Neuron (in vitro differentiated cells): Measurements from ENCODE around the gene NSUN4.
"Not testable (repeated sequence)": the region's sequence is repeated elsewhere in the genome, so short reads cannot be mapped to it uniquely, and the experiment has no call there.

Experiments
- H2AFZ ChIP-seq: one replicate; pipeline ENCODE4 v1.6.1; 2013; ENCODE audit warnings: low read depth, mild to moderate bottlenecking, inconsistent platforms, low read length, moderate library complexity
- H3K27me3 ChIP-seq: one replicate; pipeline ENCODE4 v1.6.1; 2013; ENCODE audit warnings: low read length; ENCODE audit not compliant: insufficient read depth
- H3K36me3 ChIP-seq: one replicate; pipeline ENCODE4 v1.6.1; 2013; ENCODE audit warnings: low read length; ENCODE audit not compliant: insufficient read depth
- H3K4me1 ChIP-seq: one replicate; pipeline ENCODE4 v1.6.1; 2013; ENCODE audit warnings: low read length; ENCODE audit not compliant: insufficient read depth
- H3K4me3 ChIP-seq: 2 replicates; pipeline ENCODE4 v1.5.1; 2013; ENCODE audit warnings: mild to moderate bottlenecking, low read length, moderate library complexity
- H3K9me3 ChIP-seq: one replicate; pipeline ENCODE4 v1.6.1; 2013; ENCODE audit warnings: low read length

Gene NSUN4

DNA sequence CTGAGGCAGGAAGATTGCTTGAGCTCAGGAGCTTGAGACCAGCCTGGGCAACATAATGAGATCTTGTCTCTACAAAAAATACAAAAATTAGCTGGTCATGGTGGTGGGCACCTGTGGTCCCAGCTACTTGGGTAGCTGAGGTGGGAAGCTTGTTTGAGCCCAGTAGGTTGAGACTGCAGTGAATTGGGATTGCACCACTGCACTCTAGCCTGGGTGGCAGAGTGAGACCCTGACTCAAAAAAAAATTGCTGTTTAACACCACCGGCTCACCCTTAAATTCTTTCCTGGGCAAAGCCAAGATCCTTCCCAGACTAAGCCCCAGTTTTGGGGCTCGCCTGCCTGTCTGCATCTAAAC, 6.6 kb upstream of the NSUN4 start:
- Histone ChIP-seq H3K4me3 (no peak overlapping the region), H3K27me3 (no peaks in the 10 kb centered on the region), H3K9me3 (no peaks in the 10 kb centered on the region), H3K4me1 (no peaks in the 10 kb centered on the region), H2AFZ (no peak overlapping the region), H3K36me3 (no peaks in the 10 kb centered on the region)

DNA sequence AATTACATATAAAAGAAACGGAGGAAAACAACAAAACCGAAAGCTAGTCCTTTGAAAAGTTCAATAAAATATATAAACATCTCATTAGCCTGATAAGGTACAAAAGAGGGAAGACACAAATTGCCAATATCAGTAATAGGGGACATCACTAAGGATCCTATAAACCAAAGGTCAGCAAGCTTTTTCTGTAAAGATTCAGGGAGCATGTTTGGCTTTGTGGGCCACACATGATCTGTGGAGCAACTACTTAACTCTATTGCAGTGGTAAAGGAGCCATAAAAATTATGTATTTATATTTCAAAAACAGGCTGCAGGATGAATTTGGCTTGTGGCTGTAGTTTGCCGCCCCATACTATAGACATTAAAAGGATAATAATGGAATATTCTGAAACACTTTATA, 5.5 kb upstream of the NSUN4 start:
- H3K9me3 ChIP-seq: no peaks in the 10 kb centered on the region
- no peak overlapping the region for H3K4me3 ChIP-seq
- H3K4me1 ChIP-seq: peaks cover 4% of the 10 kb centered on the region
- H2AFZ ChIP-seq: no peak overlapping the region
- H3K27me3 ChIP-seq: no peaks in the 10 kb centered on the region
- no peaks in the 10 kb centered on the region for H3K36me3 ChIP-seq

DNA sequence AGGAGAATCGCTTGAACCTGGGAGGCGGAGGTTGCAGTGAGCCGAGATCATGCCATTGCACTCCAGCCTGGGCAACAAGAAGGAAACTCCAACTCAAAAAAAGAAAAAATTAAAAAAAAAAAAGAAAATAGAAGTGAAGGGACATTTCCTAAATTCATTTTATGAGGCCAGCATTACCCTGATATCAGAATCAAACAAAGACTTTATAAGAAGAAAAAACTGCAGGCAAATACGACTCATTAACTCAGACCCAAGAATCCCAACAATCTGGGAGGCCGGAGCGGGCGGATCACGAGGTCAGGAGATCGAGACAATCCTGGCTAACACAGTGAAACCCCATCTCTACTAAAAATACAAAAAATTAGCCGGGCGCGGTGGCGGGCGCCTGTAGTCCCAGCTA, 3.2 kb upstream of the NSUN4 start:
- not testable (repeated sequence) for H3K4me1 ChIP-seq, H3K36me3 ChIP-seq, H3K4me3 ChIP-seq, H3K27me3 ChIP-seq, H2AFZ ChIP-seq, H3K9me3 ChIP-seq

DNA sequence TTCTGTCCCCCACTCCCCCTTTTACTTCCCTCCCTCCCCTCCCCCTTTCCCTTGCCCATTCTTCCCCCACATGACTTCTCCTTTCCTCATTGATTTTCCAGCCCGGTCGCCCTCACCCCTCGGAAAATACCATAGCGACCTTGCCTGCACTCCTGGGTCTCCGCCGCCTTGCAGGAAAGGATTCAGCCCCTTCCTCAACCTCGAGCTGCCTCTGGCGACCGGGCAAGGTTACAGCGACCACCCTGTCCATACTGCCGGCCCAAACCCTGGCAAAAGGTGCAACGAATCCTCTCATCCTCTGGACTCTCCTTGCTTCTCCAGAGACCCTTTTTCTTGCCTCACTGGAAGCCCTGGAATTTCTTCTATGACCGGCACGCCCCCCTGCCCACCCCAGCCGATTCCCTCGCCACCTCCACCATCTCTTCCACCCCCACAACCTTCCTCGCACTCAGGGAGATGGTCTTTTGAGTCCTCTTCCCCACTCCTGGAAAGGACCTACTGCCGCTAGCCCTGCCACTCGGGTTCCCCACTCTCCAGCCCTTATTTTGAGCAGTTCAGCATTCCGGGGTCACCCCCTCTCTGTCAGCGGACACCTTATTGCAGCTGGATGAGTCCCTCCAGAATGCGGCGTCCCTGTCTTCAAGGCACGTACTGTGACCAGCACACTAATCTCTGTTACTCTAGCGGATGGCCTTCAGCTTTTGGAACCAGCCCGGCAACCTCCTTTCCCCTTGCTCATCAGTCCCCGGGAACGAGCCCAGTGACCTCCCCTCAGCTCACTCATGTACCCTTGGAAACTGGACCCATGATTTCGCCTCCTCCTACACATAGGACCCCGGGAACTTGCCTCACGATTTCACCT, 846 bp downstream of the NSUN4 start:
- no peaks in the 10 kb centered on the region for H3K27me3 ChIP-seq
- peaks cover 4% of the 10 kb centered on the region for H3K4me1 ChIP-seq
- peak overlapping the region; percentile 89 for H3K4me3 ChIP-seq
- H2AFZ ChIP-seq: peak overlapping the region; percentile 65
- peaks cover 30% of the 10 kb centered on the region for H3K36me3 ChIP-seq
- H3K9me3 ChIP-seq: no peaks in the 10 kb centered on the region

DNA sequence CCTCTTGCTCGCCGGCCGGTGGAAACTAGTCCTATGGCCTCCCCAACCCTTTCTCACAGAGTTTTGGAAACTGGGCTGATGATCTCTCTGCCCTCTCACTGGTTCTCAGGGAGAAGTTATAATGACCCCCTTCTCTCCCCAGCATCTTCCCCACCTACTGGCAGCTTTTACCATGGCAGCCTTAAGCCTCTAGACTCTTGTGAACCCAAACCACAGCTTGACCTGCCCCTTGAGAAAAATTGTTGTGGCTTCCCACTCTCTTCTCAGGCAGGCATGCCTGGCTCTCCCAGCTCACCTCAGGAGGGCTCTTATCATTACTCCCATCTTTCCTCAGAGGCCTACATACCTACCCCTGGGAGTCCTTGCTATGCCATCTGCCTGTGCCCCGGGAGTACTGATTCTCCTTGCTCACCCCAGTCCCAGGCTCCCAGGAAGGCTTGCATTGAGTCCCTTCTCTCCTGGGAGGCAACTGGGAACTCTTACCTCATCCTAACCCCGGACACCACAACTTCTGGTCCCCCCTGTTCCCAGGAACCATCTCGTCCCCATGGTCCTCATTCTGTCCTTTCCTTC, 1.6 kb downstream of the NSUN4 start:
- H3K36me3 ChIP-seq: peaks cover 37% of the 10 kb centered on the region

DNA sequence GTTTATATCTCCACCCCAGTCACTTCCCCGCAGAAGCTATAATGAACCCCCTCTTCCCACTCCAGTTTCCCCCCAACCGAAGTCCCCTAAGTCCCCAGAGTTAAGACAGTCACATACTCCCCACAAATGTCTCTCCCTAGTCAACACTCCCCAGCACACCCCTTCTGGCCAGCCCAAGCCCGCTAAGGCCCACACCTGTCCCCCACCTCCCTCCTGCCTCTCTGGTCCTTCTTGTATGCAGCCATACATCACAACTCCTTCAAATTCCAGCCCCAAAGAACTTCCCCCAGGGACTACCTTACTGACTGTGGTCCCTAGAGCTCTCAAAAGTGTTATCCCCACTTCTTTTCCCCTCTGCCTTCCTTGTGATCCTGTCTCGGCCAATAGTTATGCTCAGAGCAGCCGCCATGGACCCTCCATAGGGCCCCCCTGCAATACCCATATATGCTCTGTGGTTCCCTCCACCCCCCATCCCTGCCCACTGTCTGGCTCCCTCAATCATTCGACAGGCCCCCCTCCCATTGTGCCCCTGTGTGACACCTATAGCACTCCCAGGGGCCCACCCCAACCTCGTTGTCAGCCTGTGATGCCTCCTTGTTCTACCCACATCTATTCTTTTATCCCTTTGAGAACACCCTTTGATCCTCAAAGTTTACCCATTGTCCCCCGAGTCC, 2.2 kb downstream of the NSUN4 start:
- H3K4me3 ChIP-seq: no peak overlapping the region
- H3K36me3 ChIP-seq: peaks cover 42% of the 10 kb centered on the region
- H2AFZ ChIP-seq: no peak overlapping the region
- no peaks in the 10 kb centered on the region for H3K27me3 ChIP-seq
- H3K9me3 ChIP-seq: no peaks in the 10 kb centered on the region
- H3K4me1 ChIP-seq: peaks cover 4% of the 10 kb centered on the region

More for the DNA sequence above, 1.6 kb downstream of the NSUN4 start:
- Histone ChIP-seq H3K4me3 (no peak overlapping the region), H3K9me3 (no peaks in the 10 kb centered on the region), H2AFZ (no peak overlapping the region), H3K4me1 (peaks cover 4% of the 10 kb centered on the region), H3K27me3 (no peaks in the 10 kb centered on the region)

DNA sequence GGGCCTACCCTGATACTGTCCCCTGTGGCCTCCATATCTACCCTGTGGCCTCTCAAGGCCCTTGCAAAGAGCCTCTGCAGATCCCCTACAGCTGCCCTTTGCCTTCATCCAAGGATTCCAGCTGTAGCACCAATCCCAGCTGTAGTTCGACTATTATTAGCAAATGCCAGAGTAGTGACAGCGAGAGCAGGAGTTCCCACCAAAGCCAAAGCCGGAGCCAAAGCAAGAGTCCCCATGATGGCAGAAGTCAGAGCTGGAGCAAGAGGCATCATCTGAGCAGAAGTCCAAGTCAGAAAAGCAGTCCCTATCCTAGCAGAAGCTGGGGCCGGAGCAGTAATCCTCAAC, 2.7 kb downstream of the NSUN4 start:
- Histone ChIP-seq H3K4me1 (peaks cover 4% of the 10 kb centered on the region), H3K9me3 (no peaks in the 10 kb centered on the region), H2AFZ (no peak overlapping the region), H3K27me3 (no peaks in the 10 kb centered on the region), H3K4me3 (no peak overlapping the region), H3K36me3 (peaks cover 42% of the 10 kb centered on the region)

DNA sequence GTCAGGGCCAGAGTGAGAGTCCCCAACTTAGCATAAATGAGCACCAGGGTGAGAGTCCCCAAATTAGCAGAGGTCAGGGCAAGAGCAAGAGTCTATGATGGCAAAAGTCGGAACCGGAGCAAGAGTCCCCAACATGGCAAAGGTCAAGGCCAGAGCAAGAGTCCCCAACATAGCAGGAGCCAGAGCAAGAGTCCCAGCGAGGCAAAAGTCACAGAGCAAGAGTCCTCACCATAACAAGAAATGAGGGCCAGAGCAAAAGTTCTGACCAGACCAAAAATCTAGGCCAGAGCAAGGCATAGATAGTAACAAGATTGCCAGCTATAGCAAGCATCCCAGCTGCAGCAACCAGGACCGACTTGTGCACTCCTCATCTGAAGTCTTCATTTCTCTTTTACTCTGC, 3.1 kb downstream of the NSUN4 start:
- H3K9me3 ChIP-seq: no peaks in the 10 kb centered on the region
- no peak overlapping the region for H3K4me3 ChIP-seq
- no peaks in the 10 kb centered on the region for H3K27me3 ChIP-seq
- H3K36me3 ChIP-seq: peaks cover 43% of the 10 kb centered on the region
- H3K4me1 ChIP-seq: peaks cover 4% of the 10 kb centered on the region
- H2AFZ ChIP-seq: no peak overlapping the region

DNA sequence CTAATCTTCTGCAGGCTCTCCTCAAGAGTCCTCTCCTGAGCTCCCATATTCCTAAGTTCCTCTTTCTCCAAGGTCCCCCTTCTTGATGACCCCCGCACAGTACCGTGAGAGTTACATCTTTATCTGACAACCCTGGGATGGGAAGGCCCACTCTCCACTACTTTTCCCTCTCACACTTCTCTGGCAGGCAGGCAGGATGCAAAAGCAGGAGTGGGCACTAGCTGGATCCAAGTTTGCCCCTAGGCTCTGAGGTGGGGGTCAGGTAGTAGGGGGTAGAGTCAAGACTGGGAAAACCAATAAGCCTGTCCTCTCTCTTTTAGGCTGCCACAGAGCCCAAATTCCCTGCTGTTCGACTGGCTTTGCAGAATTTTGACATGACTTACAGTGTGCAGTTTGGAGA, 3.9 kb downstream of the NSUN4 start:
- Histone ChIP-seq H3K36me3 (peaks cover 48% of the 10 kb centered on the region), H2AFZ (no peak overlapping the region), H3K4me3 (no peak overlapping the region), H3K27me3 (no peaks in the 10 kb centered on the region), H3K4me1 (peaks cover 3% of the 10 kb centered on the region), H3K9me3 (no peaks in the 10 kb centered on the region)

DNA sequence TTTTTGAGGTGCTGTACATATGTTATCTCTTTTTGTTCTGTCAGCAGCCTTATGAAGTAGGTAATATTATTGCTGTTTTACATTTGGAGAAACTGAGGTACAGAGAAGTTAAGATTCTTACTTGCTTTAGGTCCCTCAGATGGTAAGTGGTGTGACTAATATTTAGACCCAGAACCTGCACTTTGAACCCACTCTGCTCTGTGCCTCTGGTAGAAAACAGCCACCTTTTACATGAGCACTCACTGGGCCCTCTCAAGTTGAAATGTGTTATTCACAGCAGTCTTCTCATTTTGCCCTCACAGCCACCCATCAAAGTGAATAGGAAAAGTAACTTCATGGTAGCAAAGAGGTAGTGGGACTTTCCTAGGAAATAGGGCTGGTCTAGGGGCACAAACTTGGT, 4.7 kb downstream of the NSUN4 start:
- H3K4me3 ChIP-seq: no peak overlapping the region
- H2AFZ ChIP-seq: no peak overlapping the region
- no peaks in the 10 kb centered on the region for H3K4me1 ChIP-seq
- H3K36me3 ChIP-seq: peaks cover 56% of the 10 kb centered on the region
- H3K9me3 ChIP-seq: no peaks in the 10 kb centered on the region
- H3K27me3 ChIP-seq: no peaks in the 10 kb centered on the region

DNA sequence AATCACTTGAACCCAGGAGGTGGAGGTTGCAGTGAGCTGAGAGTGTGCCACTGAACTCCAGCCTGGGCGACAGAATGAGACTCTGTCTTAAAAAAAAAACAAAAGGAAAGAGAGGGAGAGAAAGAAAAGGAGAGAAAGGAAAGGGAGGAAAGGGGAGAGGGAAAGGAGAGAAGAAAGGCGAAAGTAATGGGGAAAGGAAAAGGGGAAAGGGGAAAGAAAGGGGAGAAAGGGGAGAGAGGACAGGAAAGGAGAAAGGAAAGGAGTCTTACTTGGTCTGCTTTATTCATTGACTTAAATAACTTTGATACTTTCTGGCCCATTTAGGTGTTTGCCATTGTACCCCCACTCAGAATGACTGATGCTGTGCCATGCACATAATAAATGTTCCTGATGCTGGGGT, 11.8 kb downstream of the NSUN4 start:
- Histone ChIP-seq H3K27me3 (no peaks in the 10 kb centered on the region), H3K4me1 (no peaks in the 10 kb centered on the region), H3K36me3 (peaks cover 60% of the 10 kb centered on the region), H3K4me3 (no peak overlapping the region), H2AFZ (no peak overlapping the region), H3K9me3 (no peaks in the 10 kb centered on the region)

DNA sequence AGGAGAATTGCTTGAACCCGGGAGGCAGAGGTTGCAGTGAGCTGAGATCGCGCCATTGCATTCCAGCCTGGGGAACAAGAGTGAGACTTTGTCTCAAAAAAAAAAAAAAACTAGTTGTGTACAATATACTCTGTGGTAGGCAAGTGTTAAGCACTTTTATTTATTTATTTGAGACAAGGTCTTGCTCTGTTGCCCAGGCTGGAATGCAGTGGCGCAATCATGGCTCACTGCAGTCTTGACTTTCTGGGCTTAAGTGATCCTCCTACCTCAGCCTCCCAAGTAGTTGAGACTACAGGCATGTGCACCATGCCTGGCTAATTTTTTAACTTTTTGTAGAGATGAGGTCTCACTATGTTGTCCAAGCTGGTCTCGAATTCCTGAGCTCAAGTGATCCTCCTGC, 15.3 kb downstream of the NSUN4 start:
- not testable (repeated sequence) for H3K9me3 ChIP-seq, H2AFZ ChIP-seq, H3K27me3 ChIP-seq, H3K4me3 ChIP-seq, H3K4me1 ChIP-seq
- H3K36me3 ChIP-seq: peaks cover 48% of the 10 kb centered on the region

DNA sequence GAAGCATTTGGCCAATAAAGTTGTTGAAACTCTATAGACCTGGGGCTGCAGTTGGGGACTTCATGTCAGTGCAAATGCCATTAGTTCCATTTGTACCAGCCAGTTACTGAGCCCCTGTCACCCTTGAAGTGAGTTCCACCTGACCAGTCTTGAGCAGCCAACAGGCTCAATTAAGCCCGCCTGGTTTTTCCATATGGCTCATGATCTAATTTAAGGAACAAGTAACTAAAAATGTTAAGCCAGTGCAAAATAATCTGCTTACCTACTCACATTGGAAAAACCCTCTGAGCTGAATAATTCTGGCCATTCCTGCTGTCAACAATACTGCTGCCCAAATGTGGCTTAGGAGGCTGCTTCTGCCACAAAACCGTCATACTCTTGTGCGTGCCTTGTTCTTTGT, 21.6 kb downstream of the NSUN4 start:
- no peaks in the 10 kb centered on the region for H3K4me1 ChIP-seq
- H3K27me3 ChIP-seq: no peaks in the 10 kb centered on the region
- H3K4me3 ChIP-seq: no peak overlapping the region
- H3K9me3 ChIP-seq: no peaks in the 10 kb centered on the region
- peaks cover 51% of the 10 kb centered on the region for H3K36me3 ChIP-seq
- no peak overlapping the region for H2AFZ ChIP-seq
